ENCODE data around the gene PUS1.

PUS1 gene

GRCh38 chr12:131897875-131898274 lies 31.2 kb upstream of the PUS1 start:
- Histone ChIP-seq H3K9ac (ENCODE audit: insufficient read length) (no peak overlapping the region), H3K27ac (no peak overlapping the region), H3K9me3 (ENCODE audit: low read depth, low read length) (no peaks in the 10 kb centered on the region), H3K36me3 (ENCODE audit: insufficient read depth, low read length) (peaks cover 13% of the 10 kb centered on the region; the same call in 1 of the 2 replicates), H3K4me3 (no peak overlapping the region)
- DNase-seq (ENCODE audit: low read depth, low spot score) = no peak
- TF ChIP-seq FOXP2 (optimal IDR thresholded peaks at IDR 0.05; ENCODE audit: control extremely low read depth, extremely low read length, insufficient read depth) (no peak), EZH2 (IDR thresholded peaks at IDR 0.05) (no peak), POLR2AphosphoS5 (IDR thresholded peaks at IDR 0.05; ENCODE audit: borderline replicate concordance, low read depth, low read length) (no peak)

DNA sequence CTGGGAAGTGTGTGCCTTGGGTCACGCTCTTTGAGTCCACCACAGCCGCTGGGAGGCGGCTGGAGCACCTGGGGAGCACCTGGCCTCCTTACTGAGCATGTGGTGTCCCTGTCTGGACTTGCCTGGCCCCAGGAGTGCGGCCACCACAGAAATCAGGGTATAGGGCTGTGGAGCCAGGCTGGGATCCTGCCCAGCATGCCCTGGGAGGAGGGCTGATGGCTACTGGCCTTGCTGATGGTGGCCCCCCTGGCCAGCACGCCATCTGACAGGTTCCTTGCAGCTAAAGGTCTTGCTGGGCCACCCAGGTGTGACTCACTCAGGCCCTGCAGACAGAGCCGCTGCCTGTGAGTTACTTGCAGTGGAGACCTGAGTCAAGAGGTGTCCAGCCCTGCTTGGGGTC lies 28.7 kb upstream of the PUS1 start:
- peaks cover 13% of the 10 kb centered on the region; the same call in 1 of the 2 replicates for H3K36me3 ChIP-seq (ENCODE audit: insufficient read depth, low read length)
- no peaks in the 10 kb centered on the region for H3K9me3 ChIP-seq (ENCODE audit: low read depth, low read length)
- no peak overlapping the region for H3K9ac ChIP-seq (ENCODE audit: insufficient read length)
- no peak overlapping the region for H3K27ac ChIP-seq
- no peak overlapping the region for H3K4me3 ChIP-seq
- no peak for TF ChIP-seq FOXP2 (optimal IDR thresholded peaks at IDR 0.05; ENCODE audit: control extremely low read depth, extremely low read length, insufficient read depth)
- TF ChIP-seq POLR2AphosphoS5 (IDR thresholded peaks at IDR 0.05; ENCODE audit: borderline replicate concordance, low read depth, low read length) = no peak
- no peak for TF ChIP-seq EZH2 (IDR thresholded peaks at IDR 0.05)
- no peak for DNase-seq (ENCODE audit: low read depth, low spot score)

DNA sequence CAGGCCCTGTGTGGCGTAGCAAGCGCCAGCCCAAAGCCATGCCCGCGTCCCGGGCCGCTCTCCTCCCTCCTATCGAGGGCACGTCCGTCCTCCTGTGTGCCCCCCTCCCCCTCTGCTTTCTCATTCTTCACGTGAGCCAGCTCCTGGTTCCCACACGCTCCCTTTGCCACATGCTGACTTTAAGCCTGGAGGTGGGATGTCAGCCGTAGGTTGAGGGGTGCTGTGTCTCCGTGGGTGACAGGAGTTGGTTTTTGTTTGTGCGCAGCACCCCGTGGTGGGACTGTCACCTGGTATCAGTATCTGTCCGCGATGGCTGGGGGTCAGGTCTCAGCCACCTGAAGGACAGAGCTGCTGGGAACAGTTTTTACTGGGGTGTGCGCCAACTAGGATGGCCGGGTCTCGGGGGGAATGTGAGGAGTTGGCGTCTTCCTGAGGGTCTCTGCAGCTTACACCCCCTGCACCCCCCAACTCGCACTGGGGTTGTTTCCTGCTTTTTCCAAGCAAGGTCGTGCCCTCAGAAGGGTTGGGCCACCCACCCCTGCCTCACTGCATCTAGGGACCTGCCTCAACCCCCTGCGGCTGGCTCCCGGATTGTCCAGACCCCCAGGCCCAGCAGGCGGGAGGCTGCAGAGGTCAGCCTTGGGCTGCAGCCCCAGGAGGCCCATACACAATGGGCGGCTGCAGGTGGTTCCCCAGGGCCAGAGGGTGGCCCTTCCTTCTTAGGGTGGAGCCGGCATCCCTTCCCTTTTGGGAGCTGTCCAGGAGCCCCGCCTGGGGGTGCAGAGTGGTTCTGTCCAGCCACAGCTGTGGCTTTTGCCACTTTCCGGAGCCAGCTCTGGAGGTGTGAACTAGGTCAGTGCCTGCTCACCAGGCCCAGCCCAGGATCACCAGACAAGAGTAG lies 27.4 kb upstream of the PUS1 start:
- Histone ChIP-seq H3K4me3 (no peak overlapping the region), H3K9ac (ENCODE audit: insufficient read length) (no peak overlapping the region), H3K36me3 (ENCODE audit: insufficient read depth, low read length) (peaks cover 11% of the 10 kb centered on the region; the same call in 1 of the 2 replicates), H3K27ac (no peak overlapping the region), H3K9me3 (ENCODE audit: low read depth, low read length) (no peaks in the 10 kb centered on the region)
- no peak for DNase-seq (ENCODE audit: low read depth, low spot score)
- no peak for TF ChIP-seq POLR2AphosphoS5 (IDR thresholded peaks at IDR 0.05; ENCODE audit: borderline replicate concordance, low read depth, low read length)
- TF ChIP-seq FOXP2 (optimal IDR thresholded peaks at IDR 0.05; ENCODE audit: control extremely low read depth, extremely low read length, insufficient read depth) = no peak
- TF ChIP-seq EZH2 (IDR thresholded peaks at IDR 0.05) = no peak

DNA sequence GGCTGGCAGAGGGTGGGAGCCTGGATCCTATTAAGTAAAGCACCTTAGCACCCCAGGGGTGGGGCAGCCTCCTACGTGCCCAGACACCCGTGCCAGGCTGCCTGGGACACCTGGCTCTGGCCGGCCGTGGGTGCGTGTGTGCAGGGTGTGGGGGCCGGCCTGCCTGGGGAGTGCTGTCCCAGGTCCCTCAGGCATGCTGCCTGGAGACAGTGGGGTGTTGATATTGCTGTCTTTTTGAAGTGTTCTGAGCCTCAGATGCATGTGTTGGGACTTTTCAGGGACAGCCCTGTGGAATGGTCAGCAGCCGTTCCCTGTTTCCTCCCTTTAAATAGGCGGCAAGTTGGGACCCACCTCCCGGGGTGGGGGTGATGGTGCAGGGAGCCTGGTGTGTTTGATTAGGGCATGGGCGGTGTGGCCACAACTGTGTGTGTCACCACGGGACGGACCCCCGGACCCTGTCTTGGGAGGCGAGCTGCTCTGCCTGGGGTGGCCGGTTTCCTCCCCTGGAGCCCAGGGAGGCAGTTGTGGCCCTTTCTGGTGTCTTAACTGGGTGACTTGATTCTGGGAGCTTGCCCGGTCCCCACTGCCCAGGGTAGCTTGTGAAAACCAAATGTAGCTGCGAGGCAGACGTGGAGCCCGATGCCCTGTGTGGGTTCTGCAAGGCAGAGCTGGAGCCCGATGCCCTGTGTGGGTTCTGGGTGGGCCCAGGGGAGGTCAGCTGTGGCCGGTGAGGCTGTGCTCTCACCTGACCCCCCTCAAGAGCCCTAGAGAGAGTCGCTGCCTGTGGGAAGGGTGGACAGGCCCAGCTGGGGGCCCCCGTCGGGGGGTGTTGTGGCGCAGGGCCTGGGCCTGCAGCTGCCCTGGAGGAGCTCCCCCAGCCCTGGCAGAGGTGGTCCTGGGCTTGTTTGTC lies 26.5 kb upstream of the PUS1 start:
- H3K27ac ChIP-seq = no peak overlapping the region
- no peak for DNase-seq (ENCODE audit: low read depth, low spot score)
- no peak overlapping the region for H3K4me3 ChIP-seq
- no peak overlapping the region for H3K9ac ChIP-seq (ENCODE audit: insufficient read length)
- H3K36me3 ChIP-seq (ENCODE audit: insufficient read depth, low read length) = peaks cover 4% of the 10 kb centered on the region; the same call in 1 of the 2 replicates
- no peaks in the 10 kb centered on the region for H3K9me3 ChIP-seq (ENCODE audit: low read depth, low read length)
- TF ChIP-seq EZH2 (IDR thresholded peaks at IDR 0.05) = no peak
- no peak for TF ChIP-seq POLR2AphosphoS5 (IDR thresholded peaks at IDR 0.05; ENCODE audit: borderline replicate concordance, low read depth, low read length)
- TF ChIP-seq FOXP2 (optimal IDR thresholded peaks at IDR 0.05; ENCODE audit: control extremely low read depth, extremely low read length, insufficient read depth) = no peak

DNA sequence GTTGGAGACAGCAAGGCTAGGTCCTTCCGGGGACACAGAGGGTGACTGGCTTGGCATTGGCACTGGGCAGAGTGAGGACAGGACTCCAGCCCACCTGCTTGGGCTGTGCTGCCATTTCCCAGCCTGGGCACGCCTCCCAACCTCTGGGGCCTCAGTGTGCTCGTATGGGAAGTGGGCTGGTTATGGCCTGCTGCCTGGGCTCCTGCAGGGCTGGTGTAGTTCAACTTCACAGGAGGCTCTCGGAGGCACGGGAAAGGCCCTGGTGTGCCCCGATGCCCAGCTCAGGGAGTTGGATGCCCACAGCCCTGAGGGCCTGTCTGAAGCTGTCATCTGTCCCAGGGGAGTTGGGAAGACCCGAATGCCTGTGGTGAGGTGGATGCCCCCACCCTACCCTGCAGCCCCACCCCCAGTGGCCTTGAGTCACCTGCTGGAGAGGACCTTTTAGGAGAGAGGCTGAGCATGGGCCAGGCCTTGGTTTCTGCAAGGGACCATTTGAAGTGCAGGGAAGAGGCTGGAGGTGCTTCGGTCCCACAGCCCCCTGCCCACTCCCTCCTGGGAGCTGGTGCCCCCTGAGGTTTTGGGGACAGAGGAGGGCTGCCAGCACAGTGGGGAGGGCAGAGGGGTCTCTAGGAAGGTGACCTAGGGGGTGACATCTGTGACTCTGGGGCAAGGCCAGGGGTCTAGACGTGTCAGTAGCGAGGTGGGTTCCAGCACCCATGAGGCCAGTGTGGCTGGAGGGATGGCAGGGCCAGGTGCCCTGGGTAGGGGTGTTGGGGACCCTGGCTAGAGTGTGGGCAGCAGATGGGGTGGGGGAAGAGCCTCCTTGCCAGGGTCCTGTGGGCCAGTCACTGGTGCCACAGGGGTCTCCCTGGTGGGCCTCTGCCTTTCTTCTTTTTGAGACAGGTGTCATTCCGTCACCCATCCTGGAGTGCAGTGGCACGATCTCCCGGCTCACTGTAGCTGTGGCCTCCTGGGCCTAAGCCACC lies 25.5 kb upstream of the PUS1 start:
- Histone ChIP-seq H3K9ac (ENCODE audit: insufficient read length) (no peak overlapping the region), H3K9me3 (ENCODE audit: low read depth, low read length) (no peaks in the 10 kb centered on the region), H3K36me3 (ENCODE audit: insufficient read depth, low read length) (no peaks in the 10 kb centered on the region; the same call in 1 of the 2 replicates), H3K27ac (no peak overlapping the region), H3K4me3 (no peak overlapping the region)
- TF ChIP-seq FOXP2 (optimal IDR thresholded peaks at IDR 0.05; ENCODE audit: control extremely low read depth, extremely low read length, insufficient read depth) (no peak), POLR2AphosphoS5 (IDR thresholded peaks at IDR 0.05; ENCODE audit: borderline replicate concordance, low read depth, low read length) (no peak), EZH2 (IDR thresholded peaks at IDR 0.05) (no peak)
- no peak for DNase-seq (ENCODE audit: low read depth, low spot score)

GRCh38 chr12:131904346-131904745 lies 24.7 kb upstream of the PUS1 start:
- no peak overlapping the region for H3K27ac ChIP-seq
- no peak for DNase-seq (ENCODE audit: low read depth, low spot score)
- no peak overlapping the region for H3K4me3 ChIP-seq
- no peak for TF ChIP-seq FOXP2 (optimal IDR thresholded peaks at IDR 0.05; ENCODE audit: control extremely low read depth, extremely low read length, insufficient read depth)
- no peak for TF ChIP-seq EZH2 (IDR thresholded peaks at IDR 0.05)
- no peak for TF ChIP-seq POLR2AphosphoS5 (IDR thresholded peaks at IDR 0.05; ENCODE audit: borderline replicate concordance, low read depth, low read length)
- H3K36me3 ChIP-seq (ENCODE audit: insufficient read depth, low read length) = no peaks in the 10 kb centered on the region; the same call in 1 of the 2 replicates
- no peak overlapping the region for H3K9ac ChIP-seq (ENCODE audit: insufficient read length)
- H3K9me3 ChIP-seq (ENCODE audit: low read depth, low read length) = no peaks in the 10 kb centered on the region

- Histone ChIP-seq H3K9ac (ENCODE audit: insufficient read length) (no peak overlapping the region), H3K27ac (no peak overlapping the region), H3K36me3 (ENCODE audit: insufficient read depth, low read length) (peaks cover 5% of the 10 kb centered on the region; the same call in 1 of the 2 replicates), H3K9me3 (ENCODE audit: low read depth, low read length) (no peaks in the 10 kb centered on the region), H3K4me3 (no peak overlapping the region)
- no peak for TF ChIP-seq POLR2AphosphoS5 (IDR thresholded peaks at IDR 0.05; ENCODE audit: borderline replicate concordance, low read depth, low read length)
- TF ChIP-seq FOXP2 (optimal IDR thresholded peaks at IDR 0.05; ENCODE audit: control extremely low read depth, extremely low read length, insufficient read depth) = no peak
- TF ChIP-seq EZH2 (IDR thresholded peaks at IDR 0.05) = no peak
- DNase-seq (ENCODE audit: low read depth, low spot score) = no peak
Observed at GRCh38 chr12:131905081-131905629, 23.9 kb upstream of the PUS1 start.

Data from SK-N-MC (cell line).